GM12878 (cell line): ENCODE results near the gene COL28A1.

Experiments used
- BHLHE40 ChIP-seq, 2 experiments: fragments of 450-650 bp in 1 of 2; IDR thresholded peaks; 2 replicates each; pipeline ENCODE4 v1.6.1; 2011 to 2017; ENCODE audit warnings: low read depth in 2 of 2, borderline replicate concordance in 1 of 2, improper control_type of control experiment in 1 of 2, low read length in 1 of 2, mild to moderate bottlenecking in 1 of 2
- EGR1 ChIP-seq, 2 experiments: IDR thresholded peaks; 1 replicate in 1 of 2; 2 replicates in 1 of 2; pipeline ENCODE4 v1.6.1; 2011 to 2012; ENCODE audit warnings: low read depth in 2 of 2, low read length in 2 of 2, borderline replicate concordance in 1 of 2, mild to moderate bottlenecking in 1 of 2, moderate library complexity in 1 of 2
- POLR2AphosphoS5 ChIP-seq: IDR thresholded peaks from 2 replicates; pipeline ENCODE4 v1.6.1; 2011; ENCODE audit warnings: mild to moderate bottlenecking, low read length, inconsistent platforms
- TF ChIP-seq, protein P1 (sequence below), 3 experiments: IDR thresholded peaks in 2 of 3; conservative IDR thresholded peaks in 1 of 3; 2 replicates each; pipeline ENCODE4 v1.5.1; 2011; ENCODE audit warnings: low read depth in 3 of 3, low read length in 3 of 3, mild to moderate bottlenecking in 3 of 3, control low read depth in 2 of 3, moderate library complexity in 2 of 3, inconsistent platforms in 1 of 3, mixed read lengths in 1 of 3; ENCODE audit not compliant: control insufficient read depth in 2 of 3, insufficient read depth in 1 of 3; ENCODE audit errors: extremely low read depth in 1 of 3
- TF ChIP-seq, protein P2 (sequence below): IDR thresholded peaks from 2 replicates; pipeline ENCODE4 v1.6.1; 2012; ENCODE audit warnings: low read depth, low read length, improper control_type of control experiment
- TF ChIP-seq, protein P3 (sequence below): IDR thresholded peaks from 2 replicates; pipeline ENCODE4 v1.6.1; 2012; ENCODE audit warnings: low read depth, low read length, improper control_type of control experiment

DNA sequence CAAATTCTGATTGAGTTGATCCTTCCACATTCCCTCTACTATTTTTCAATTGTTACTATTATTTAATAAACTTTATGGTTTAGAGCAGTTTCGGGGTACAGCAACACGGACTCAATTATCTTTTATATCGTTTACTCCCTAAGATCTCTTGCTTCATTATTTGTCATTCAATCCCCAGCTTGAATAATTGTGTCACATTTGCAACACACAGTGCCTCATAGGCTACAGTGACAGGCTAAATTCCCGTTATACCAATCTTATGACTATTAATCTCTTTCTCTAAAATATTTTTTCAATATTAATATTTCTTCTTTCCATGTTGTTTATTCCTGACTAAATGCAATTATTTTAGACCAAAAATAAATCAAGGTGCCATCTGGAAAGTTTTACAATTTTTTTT, 4.0 kb upstream of the COL28A1 start:
- TF ChIP-seq, protein P1, sequence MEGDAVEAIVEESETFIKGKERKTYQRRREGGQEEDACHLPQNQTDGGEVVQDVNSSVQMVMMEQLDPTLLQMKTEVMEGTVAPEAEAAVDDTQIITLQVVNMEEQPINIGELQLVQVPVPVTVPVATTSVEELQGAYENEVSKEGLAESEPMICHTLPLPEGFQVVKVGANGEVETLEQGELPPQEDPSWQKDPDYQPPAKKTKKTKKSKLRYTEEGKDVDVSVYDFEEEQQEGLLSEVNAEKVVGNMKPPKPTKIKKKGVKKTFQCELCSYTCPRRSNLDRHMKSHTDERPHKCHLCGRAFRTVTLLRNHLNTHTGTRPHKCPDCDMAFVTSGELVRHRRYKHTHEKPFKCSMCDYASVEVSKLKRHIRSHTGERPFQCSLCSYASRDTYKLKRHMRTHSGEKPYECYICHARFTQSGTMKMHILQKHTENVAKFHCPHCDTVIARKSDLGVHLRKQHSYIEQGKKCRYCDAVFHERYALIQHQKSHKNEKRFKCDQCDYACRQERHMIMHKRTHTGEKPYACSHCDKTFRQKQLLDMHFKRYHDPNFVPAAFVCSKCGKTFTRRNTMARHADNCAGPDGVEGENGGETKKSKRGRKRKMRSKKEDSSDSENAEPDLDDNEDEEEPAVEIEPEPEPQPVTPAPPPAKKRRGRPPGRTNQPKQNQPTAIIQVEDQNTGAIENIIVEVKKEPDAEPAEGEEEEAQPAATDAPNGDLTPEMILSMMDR (IDR thresholded peaks at IDR 0.05 in 2 of 3, conservative IDR thresholded peaks at IDR 0.05 in 1 of 3; ENCODE audit: control insufficient read depth in 2 of 3, extremely low read depth in 1 of 3, insufficient read depth in 1 of 3, low read depth in 3 of 3, low read length in 3 of 3): no peak
- TF ChIP-seq BHLHE40 (IDR thresholded peaks at IDR 0.05; ENCODE audit: borderline replicate concordance in 1 of 2, low read depth in 2 of 2, low read length in 1 of 2) (no peak), POLR2AphosphoS5 (no peak), EGR1 (IDR thresholded peaks at IDR 0.05; ENCODE audit: borderline replicate concordance in 1 of 2, low read depth in 2 of 2, low read length in 2 of 2) (no peak)
- TF ChIP-seq, protein P2, sequence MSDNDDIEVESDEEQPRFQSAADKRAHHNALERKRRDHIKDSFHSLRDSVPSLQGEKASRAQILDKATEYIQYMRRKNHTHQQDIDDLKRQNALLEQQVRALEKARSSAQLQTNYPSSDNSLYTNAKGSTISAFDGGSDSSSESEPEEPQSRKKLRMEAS: no peak
- TF ChIP-seq, protein P3, sequence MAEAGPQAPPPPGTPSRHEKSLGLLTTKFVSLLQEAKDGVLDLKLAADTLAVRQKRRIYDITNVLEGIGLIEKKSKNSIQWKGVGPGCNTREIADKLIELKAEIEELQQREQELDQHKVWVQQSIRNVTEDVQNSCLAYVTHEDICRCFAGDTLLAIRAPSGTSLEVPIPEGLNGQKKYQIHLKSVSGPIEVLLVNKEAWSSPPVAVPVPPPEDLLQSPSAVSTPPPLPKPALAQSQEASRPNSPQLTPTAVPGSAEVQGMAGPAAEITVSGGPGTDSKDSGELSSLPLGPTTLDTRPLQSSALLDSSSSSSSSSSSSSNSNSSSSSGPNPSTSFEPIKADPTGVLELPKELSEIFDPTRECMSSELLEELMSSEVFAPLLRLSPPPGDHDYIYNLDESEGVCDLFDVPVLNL: no peak
